SU-DHL-6 (cell line): ENCODE measurements around the gene GPR161.

ENCODE experiments used
- H2AFZ ChIP-seq: fragments of 200-600 bp; sonication (generic); 2 replicates; pipeline ENCODE4 v1.6.1; 2014; ENCODE audit warnings: low read depth, mild to moderate bottlenecking, moderate library complexity, mixed read lengths, antibody characterized with exemption, low read length; ENCODE audit not compliant: severe bottlenecking
- H3F3A ChIP-seq: fragments of 200-600 bp; shearing (Covaris generic); 2 replicates; pipeline ENCODE4 v1.6.0; 2016; ENCODE audit warnings: antibody characterized with exemption, mild to moderate bottlenecking; ENCODE audit not compliant: insufficient read depth
- H3K27ac ChIP-seq: fragments of 200-600 bp; sonication (generic); 2 replicates; pipeline ENCODE4 v1.5.1; 2016; ENCODE audit warnings: low read depth, mild to moderate bottlenecking, low read length, moderate library complexity, mixed read lengths
- H3K27me3 ChIP-seq: fragments of 200-600 bp; sonication (generic), shearing (Covaris generic); 2 replicates; pipeline ENCODE4 v1.6.0; 2014; ENCODE audit warnings: mild to moderate bottlenecking, low read length
- H3K36me3 ChIP-seq: fragments of 200-600 bp; sonication (generic); 2 replicates; pipeline ENCODE4 v1.6.1; 2014; ENCODE audit warnings: mild to moderate bottlenecking, low read length, mixed read lengths
- H3K4me2 ChIP-seq: fragments of 300-600, 200-600 bp; shearing (Covaris generic), sonication (generic); 2 replicates; pipeline ENCODE4 v1.6.0; 2014; ENCODE audit warnings: low read length, low read depth, mild to moderate bottlenecking; ENCODE audit not compliant: poor library complexity, severe bottlenecking
- H3K4me3 ChIP-seq: fragments of 200-600 bp; sonication (generic); 2 replicates; pipeline ENCODE4 v1.5.1; 2014; ENCODE audit warnings: antibody characterized with exemption, low read length, mild to moderate bottlenecking, mixed read lengths; ENCODE audit not compliant: insufficient read depth, poor library complexity, severe bottlenecking
- H3K79me2 ChIP-seq: fragments of 200-600 bp; sonication (generic); 2 replicates; pipeline ENCODE4 v1.6.1; 2014; ENCODE audit warnings: mild to moderate bottlenecking, low read length, moderate library complexity; ENCODE audit not compliant: insufficient read depth
- H3K9ac ChIP-seq: fragments of 200-600 bp; sonication (generic); 2 replicates; pipeline ENCODE4 v1.7.0; 2014; ENCODE audit warnings: mild to moderate bottlenecking, low read length
- H3K9me2 ChIP-seq: fragments of 200-600 bp; sonication (generic); replicated peaks from 2 replicates; pipeline ENCODE4 v1.6.1; 2014; ENCODE audit warnings: low read length; ENCODE audit not compliant: insufficient read depth
- H3K9me3 ChIP-seq: fragments of 200-600 bp; sonication (generic); 2 replicates; pipeline ENCODE4 v1.6.1; 2014; ENCODE audit warnings: low read length, mixed read lengths; ENCODE audit not compliant: insufficient read depth
- H4K20me1 ChIP-seq: fragments of 200-600 bp; sonication (generic); 2 replicates; pipeline ENCODE4 v1.6.1; 2014; ENCODE audit warnings: low read depth, mild to moderate bottlenecking, antibody characterized with exemption, low read length, moderate library complexity, mixed read lengths
- EZH2phosphoT487 ChIP-seq: fragments of 200-600 bp; sonication (generic), shearing (Covaris generic); conservative IDR thresholded peaks from 2 replicates; pipeline ENCODE4 v1.6.1; 2018; ENCODE audit warnings: mild to moderate bottlenecking, antibody characterized with exemption, low read length, moderate library complexity, mixed read lengths
- TF ChIP-seq, protein P1 (sequence below): fragments of 200-600 bp; sonication (generic); IDR thresholded peaks from one replicate; pipeline ENCODE4 v1.5.1; 2017; ENCODE audit warnings: antibody characterized with exemption, mild to moderate bottlenecking, low read length, moderate library complexity; ENCODE audit not compliant: insufficient read depth, poor library complexity, severe bottlenecking

GPR161 gene

GRCh38 chr1:168102487-168102886 is 34.2 kb downstream of the GPR161 start:
- Histone ChIP-seq H2AFZ (no peak overlapping the region), H3K9me3 (no peaks in the 10 kb centered on the region), H3K27me3 (no peaks in the 10 kb centered on the region), H3K79me2 (no peaks in the 10 kb centered on the region), H3K4me3 (no peak overlapping the region), H4K20me1 (no peaks in the 10 kb centered on the region), H3K9me2 (no peaks in the 10 kb centered on the region), H3K9ac (no peak overlapping the region), H3K27ac (no peak overlapping the region), H3F3A (no peaks in the 10 kb centered on the region), H3K4me2 (no peak overlapping the region), H3K36me3 (no peaks in the 10 kb centered on the region)
- TF ChIP-seq, protein P1, sequence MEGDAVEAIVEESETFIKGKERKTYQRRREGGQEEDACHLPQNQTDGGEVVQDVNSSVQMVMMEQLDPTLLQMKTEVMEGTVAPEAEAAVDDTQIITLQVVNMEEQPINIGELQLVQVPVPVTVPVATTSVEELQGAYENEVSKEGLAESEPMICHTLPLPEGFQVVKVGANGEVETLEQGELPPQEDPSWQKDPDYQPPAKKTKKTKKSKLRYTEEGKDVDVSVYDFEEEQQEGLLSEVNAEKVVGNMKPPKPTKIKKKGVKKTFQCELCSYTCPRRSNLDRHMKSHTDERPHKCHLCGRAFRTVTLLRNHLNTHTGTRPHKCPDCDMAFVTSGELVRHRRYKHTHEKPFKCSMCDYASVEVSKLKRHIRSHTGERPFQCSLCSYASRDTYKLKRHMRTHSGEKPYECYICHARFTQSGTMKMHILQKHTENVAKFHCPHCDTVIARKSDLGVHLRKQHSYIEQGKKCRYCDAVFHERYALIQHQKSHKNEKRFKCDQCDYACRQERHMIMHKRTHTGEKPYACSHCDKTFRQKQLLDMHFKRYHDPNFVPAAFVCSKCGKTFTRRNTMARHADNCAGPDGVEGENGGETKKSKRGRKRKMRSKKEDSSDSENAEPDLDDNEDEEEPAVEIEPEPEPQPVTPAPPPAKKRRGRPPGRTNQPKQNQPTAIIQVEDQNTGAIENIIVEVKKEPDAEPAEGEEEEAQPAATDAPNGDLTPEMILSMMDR, result no peak
- no peak for TF ChIP-seq EZH2phosphoT487

DNA sequence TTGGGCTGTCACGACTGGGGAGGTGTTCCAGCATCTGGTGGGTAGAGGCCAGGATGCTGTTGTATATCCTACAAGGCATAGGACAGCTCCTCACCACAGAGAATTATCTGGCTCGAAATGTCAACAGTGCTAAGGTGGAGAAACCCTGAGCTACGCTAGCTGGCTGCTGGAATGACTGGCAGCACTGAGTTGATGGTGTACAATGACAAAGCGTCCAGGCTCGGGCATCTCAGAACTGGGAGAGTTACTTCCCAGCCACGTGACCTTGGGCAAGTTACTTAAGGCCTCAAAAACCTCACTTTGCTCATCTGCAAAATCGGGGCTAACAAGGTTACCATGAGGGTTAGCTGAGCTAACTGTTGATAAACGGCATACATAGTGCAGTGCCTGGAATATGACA is 35.4 kb downstream of the GPR161 start:
- Histone ChIP-seq H3K4me3 (no peak overlapping the region), H3K9me2 (no peaks in the 10 kb centered on the region), H3K9ac (no peak overlapping the region), H3F3A (no peaks in the 10 kb centered on the region), H3K27me3 (no peaks in the 10 kb centered on the region), H4K20me1 (no peaks in the 10 kb centered on the region), H3K79me2 (no peaks in the 10 kb centered on the region), H3K4me2 (no peak overlapping the region), H3K27ac (no peak overlapping the region), H2AFZ (no peak overlapping the region), H3K9me3 (no peaks in the 10 kb centered on the region), H3K36me3 (no peaks in the 10 kb centered on the region)
- TF ChIP-seq, protein P1, result no peak
- no peak for TF ChIP-seq EZH2phosphoT487

DNA sequence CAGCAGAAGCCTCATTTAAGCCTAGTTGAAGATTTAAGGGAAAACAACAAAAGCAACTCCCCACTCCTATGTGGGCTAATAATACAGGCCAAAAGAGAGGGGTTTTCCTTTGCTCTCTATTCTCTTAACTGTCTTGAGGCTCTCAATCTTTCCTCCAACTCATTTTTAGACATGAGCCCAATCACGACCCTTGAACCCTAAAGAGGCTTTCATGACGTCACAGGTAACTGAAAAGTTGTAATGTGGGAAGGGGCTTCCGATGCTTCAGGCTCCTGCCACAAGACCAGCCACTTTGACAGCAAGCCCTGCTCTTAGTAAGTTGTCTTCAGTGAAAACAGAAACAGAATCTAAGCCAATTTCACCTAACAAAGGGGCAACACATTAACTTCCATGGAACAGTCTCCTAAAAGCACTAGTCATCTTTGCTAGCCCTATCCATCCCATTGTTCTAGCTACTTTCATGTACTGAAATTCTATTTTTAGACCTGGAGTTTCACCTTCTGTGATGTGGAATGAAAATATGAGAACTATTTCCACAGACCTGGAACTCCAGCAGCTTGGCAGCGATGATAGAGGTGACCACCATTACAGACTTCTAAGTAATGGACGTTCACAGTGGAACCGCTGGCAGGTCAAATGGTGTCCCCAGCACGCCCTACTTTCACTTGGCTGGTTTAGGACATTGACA is 36.3 kb downstream of the GPR161 start:
- no peaks in the 10 kb centered on the region for H3K9me2 ChIP-seq
- no peak overlapping the region for H3K27ac ChIP-seq
- H3K9me3 ChIP-seq, result no peaks in the 10 kb centered on the region
- H3K27me3 ChIP-seq, result no peaks in the 10 kb centered on the region
- H3K4me3 ChIP-seq, result no peak overlapping the region
- no peak overlapping the region for H2AFZ ChIP-seq
- H3K9ac ChIP-seq, result no peak overlapping the region
- no peaks in the 10 kb centered on the region for H3F3A ChIP-seq
- no peaks in the 10 kb centered on the region for H3K79me2 ChIP-seq
- H3K4me2 ChIP-seq, result no peak overlapping the region
- H4K20me1 ChIP-seq, result no peaks in the 10 kb centered on the region
- no peak for TF ChIP-seq EZH2phosphoT487
- TF ChIP-seq, protein P1, result no peak
- H3K36me3 ChIP-seq, result no peaks in the 10 kb centered on the region
